CD4-positive, alpha-beta T cell treated with Interleukin-12 subunit alpha and Interleukin-12 subunit beta, for 1 hour (primary cell): ENCODE measurements around the gene UVSSA.

ENCODE experiments used
- DNase-seq: peaks from one replicate; pipeline ENCODE4 v3.0.0-alpha.2; 2020

UVSSA gene

DNA sequence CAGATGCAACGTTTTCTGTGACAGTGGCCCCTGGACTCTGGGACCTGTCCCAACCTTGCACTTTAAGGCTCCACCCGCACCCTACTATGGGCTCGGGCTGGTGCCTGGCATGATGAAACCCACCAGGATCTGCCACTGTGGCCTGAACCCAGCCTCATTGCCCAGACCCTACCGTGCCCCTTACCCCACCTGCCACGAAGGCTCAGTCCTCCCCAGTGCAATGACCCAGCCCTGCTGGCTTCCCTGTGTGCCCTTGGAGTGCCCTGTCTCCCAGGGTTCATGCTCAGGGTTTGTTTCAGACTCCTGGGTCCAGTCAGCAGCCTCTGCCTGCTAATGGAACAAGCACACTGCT, 3.1 kb downstream of the UVSSA start:
- DNase-seq = no peak

DNA sequence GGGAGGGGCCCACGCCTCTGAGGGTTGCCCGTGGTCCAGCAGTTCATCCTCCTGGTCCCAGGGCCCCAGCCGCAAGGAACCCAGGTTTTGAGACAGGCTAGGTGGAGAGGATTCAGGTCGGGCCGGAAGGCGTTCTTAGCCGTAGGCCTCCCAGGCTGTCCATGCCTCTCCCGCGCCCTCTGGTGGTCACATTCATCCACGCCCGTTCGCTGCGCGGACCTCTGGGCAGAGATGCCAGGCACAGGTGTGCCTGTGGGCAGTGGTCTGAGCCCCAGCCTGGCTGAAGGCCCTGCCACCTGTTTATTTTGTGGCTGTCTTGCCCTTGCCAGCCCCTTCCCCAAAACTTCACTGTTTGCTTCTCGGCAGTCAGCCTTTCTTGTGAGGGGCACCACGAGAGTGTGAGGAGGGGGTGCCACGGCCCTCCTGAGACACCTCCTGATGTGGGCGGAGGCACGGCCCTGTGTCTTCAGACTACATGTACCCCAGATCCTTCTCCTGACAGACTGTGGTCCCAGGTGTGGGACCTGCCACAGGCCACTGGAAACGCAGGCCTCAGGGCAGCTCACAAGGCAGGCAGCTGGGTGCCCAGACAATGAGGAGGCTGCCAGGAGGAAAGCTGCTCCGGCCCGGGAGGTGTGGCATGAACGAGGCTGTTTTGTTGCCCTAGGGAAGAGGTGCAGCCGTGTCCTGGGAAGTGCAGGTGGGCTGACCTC, 5.0 kb downstream of the UVSSA start:
- peak; percentile 88 for DNase-seq

DNA sequence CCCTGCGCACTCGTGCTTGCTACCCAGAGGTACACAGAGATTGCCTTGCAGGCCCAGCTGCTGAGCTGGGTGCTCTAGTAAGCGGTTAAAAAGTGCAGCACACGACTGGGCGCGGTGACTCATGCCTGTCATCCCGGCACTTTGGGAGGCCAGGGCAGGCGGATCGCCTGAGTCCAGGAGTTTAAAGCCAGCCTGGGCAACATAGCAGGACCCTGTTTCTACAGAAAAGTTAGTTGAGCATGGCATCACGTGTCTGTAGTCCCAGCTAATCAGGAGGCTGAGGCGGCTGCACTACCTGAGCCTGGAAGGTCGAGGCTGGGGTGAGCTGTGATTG, 5.5 kb downstream of the UVSSA start:
- no peak for DNase-seq

DNA sequence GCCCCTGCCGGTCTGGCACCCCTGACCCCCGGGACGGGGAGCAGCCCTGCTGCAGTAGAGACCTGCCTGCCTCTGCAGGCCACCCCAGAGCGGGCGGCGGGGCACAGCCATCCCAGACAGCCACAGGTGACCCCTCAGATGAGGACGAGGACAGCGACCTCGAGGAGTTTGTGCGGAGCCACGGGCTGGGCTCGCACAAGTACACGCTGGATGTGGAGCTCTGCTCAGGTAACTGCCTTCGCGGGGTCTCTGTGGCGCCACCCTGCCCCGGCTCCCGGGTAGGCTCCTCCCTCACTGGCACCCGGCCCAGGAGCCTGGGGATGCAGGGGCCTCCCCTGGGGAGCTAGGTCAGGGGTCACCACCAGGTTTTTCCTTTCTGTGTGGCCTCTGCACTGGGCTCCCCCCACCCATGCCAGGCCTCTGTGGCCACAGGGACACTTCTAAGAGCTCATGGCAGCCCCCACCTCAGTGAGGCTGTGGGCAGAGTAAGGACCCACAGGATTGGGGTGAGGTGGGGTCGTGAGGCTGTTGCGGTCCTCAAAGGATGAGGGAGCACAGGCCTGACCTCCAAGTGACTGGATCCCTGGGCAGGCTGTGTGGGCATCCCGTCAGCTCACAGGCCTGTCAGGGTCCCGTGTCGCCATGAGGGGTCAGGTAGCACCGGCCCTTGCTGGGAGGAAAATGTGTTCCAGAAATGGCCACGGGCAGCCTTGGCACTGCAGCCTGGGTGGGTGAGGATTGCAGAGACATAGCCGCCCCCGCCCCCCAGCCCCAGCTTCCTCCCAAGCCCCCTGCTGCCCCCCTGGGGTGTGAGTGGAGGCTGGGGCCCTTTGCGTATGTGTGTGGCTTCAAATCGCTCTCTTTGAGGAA, 6.4 kb downstream of the UVSSA start:
- DNase-seq = no peak

DNA sequence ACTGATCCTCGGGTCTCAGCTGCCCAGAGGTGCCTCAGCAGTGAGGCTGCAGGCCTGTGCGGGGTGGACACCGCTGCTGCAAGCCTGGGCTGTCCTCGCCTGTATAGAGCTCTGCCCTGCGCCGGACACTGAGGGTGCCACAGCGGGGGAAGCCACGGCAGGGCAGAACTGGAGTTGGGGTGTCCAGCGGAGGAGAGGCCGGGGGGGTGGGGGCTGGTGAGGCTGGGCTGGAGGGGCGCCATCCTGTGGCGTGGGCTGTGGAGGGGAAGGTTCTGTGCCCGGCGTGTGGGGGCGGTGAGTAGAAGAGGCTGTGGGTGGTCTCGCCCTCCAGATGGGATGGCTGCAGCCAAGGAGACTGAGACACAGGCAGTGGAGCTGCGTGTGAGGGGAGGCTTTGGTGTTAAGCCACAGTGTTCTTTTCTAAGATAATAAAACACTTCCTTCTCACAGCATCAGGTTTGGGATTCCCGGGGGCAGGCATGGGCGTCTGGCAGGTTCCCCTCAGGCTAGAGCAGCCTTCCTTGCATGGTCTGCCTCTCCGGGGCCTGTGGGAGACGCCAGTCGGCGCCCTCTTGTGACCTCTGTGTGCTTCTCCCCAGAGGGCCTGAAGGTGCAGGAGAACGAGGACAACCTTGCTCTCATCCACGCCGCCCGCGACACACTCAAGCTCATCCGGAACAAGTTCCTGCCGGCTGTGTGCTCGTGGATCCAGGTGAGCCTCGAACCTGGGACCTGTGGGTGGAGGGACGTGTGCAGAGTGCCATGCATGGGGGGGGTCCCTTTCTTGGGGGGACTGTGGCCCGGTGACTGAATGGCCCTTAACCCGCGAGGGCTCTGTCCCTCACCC, 7.4 kb downstream of the UVSSA start:
- no peak for DNase-seq

DNA sequence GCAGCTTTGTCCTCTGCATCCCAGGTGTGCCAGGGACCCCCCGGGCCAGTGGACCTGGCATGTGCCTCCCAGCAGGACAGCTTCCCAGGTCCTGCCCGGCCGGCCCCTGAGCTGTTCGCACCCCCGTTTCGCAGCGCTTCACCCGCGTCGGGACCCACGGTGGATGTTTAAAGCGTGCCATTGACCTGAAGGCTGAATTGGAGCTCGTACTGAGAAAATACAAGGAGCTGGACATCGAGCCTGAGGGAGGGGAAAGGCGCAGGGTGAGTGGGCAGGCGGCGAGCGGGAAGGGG, 7.9 kb downstream of the UVSSA start:
- no peak for DNase-seq

DNA sequence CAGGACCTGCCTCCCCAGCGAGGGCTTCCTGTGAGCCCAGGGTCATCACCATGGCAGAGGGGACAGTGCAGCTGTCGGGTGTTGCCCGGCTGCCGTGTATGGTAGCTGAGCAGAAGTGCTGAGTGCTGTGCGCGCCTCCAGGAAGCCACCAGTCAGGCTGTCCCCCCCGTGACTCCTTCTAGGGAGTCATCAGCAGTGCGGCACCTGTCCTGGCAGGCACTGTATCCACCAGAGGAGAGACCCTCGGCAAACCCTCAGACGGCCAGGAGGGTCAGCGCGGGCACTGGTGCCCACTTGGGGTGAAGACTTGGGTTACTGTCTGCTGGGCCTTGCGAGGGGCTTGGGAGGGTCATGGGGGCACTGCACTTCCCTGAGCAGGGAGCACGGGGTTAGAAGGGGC, 8.4 kb downstream of the UVSSA start:
- DNase-seq = no peak

DNA sequence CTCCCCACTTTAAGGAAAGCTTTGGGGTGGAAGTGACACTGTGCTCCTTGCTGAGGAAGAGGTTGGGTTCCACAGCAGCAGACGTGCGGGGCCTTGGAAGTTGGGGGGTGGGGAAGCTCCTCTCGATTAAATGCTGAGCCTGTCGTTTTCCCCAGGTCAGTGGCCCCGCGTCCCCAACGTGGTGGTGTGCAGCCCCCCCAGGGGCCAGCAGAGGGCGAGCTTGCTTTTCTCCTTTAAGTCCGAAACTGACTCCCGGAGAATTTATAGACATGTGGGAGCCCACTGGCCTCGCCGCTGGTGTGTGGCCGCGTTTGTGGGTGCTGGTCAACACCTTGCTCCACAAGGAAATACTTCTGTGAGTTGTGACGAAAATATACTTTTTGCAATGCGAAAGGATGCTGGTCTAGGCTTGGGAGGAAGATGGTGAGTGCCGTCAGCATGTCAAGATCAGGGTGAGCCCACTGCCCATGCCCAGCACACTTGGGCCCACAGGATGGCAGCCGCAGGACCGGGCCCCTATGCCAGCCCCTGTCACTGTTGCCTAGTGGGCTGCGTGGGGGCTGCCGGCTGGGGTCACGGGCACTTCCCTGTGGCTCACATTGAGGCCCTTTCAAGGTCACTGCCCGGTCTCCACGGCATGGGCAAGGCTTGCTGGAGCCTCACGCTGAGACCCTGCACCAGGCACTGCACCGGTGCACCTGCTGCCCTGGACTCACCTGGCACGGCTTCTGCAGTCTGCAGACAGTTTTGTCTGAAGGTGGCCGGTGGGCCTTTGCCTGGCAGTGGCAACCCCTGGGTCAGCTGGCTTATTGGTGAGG, 9.4 kb downstream of the UVSSA start:
- peak; percentile 60 for DNase-seq

DNA sequence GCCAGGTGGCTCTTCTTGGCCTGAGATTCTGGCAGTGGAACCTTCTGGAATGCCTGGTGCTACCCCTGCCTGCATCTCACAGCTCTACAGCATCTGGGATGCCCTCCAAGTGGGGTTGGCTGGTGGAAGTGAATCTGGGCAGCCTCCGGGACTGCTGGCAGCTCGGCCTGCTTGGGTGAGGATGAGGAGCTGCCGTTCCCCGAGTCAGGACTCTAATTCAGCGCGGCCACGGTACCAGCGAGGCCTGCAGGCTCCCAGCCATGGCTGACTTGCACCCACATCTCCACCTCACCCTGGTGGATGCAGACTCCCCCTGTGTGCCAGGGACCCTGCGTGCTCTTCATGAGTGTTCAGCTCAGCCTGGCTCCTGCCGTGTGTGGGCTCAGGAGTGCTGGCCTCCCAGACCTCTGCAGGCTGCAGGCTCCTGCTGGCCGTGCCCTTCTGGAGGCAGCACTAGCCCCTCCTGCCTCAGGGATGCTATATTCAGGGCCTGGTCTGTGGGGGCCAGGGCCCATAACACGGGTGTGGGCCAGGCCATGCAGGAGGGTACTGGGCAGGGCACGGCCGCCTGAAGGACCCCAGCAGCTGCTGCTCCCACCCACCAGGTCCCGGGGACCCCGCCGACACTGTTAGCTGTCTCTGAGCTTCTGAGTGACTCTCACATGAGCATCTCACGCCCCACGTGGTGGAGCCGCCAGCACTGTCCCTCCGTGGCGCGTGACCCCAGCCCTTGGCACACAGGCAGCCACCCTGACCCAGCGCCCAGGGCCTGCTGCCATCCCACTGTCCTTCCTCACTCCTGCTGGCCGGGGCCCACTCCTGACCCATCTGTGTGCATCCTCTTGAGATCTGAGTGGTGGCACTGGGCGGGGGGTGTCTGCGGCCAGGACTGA, 10.6 kb downstream of the UVSSA start:
- no peak for DNase-seq

DNA sequence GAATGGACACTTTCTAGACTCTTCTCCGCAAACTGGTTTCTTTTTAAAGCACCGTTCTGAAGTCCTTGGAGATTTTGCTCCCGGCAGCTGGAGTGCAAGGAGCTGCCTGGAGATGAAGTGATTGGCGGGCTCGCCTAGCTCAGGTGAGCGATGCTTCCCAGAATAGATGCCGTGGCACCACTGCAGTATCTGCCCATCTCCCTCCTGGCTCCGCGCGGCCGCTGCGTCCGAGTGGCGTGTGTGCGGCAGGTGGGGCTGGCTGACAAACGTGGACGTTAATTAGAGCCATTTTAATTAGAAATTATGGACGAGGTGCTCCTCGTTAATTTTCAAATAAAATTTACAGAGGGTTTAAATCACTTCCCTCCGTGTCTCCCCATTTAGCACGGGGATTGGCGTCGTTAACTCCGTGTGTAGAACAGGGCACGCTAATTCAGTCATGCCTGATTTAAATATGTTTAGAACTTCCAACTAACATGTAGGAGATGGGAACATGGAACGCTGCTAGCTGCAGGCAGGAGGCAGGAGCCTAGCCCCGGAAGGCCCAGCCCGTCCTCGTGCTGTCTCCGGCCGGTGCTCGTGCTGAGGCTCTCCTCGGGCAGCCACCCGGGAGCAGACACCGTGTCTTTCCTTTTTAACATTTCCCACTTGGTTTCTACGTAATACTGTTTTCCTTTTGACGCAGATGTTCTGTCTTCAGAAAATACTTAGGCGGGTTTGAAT, 11.6 kb downstream of the UVSSA start:
- DNase-seq = no peak

DNA sequence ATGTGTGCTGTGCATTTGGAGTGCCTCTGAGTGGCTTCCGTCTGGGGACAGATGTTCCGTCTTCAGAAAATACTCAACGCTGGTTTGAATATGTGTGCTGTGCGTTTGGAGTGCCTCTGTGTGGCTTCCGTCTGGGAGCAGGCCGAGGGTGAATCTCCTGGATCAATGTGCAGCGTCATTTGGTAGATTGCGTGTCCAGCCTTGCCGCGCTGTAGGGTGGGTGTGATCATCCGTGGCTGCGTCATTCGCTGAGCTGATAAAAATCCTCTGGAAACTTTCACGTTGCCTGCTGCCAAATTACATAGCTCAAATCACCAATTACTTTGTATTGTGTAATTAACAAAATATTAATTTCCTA, 12.1 kb downstream of the UVSSA start:
- no peak for DNase-seq

DNA sequence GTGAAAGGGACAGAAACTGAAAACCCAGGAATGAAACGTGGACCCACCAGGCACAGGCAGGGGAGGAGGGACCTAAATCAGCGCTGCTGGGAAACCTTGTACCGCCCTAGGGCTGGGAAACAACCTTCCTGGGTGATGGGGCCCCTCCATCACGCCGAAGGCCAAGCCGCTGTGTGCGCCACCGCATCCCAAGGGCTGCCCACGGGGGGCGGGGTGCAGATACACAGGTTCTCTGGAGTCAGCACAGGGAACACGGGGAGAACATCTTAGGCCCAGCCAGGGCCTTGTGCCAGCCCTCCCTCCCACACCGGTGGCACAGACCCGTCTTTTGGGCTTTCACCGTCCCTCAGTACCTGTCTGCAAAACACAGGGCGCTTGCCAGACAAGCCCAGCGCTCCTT, 13.0 kb downstream of the UVSSA start:
- DNase-seq = no peak

DNA sequence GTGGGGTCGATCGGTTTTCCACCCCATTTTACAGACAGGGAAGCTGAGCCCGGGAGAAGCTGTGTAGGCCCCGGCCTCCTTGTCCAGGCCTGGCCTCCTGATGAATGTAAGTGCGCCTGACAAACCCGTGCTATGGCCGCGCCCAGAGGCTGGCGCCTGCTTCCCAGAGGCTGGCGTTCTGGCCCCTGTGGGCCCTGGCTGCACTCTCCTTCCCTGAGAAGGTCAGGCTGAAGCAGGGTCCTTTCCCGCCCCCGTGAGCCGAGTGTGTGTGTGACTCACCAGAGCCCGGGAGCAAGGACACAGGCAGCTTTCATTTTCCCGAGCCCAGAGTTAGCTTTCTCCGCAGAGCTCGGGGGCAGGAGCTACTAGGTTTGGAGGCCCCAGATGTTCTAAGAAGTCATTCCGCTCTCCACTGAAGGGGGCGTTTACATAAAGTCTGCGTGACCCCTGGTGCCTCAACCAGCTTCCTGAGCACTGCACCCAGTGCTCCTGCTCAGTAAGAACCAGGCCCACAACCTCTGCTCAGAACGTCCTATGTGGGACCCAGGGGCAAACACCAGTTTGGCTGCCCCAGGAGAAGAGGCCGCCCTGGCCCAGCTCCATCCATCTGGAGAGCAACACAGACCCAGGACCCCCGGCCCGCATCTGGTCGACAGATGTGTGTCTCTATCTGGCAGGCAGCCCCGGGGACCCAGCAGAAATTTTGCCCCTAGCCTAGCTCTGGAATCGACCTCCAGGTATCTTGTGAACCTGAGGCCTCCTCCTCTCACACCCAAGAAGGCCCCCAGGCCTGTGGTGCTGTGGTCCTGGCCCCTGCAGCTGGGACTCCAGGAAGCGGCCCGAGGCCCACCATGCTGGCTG, 13.6 kb downstream of the UVSSA start:
- DNase-seq = no peak

DNA sequence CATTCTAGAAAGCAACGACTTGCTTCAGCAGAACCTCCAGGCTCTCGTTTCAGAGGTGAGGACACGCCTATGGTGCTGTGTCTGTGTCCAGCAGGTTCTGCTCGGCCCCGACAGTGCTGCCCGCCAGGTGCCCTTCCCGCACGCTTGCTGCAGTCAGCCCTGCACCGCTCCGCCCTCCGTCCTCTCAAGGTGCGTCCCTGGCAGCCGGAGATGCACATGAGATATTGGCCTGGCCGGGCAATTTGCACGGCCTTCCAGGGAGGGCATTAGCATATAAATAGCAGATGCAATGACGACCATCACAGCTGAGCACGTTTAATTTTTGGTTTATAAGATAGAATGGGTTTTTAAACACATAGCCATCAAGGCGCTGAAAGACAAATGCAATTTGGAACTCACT, 14.4 kb downstream of the UVSSA start:
- no peak for DNase-seq

DNA sequence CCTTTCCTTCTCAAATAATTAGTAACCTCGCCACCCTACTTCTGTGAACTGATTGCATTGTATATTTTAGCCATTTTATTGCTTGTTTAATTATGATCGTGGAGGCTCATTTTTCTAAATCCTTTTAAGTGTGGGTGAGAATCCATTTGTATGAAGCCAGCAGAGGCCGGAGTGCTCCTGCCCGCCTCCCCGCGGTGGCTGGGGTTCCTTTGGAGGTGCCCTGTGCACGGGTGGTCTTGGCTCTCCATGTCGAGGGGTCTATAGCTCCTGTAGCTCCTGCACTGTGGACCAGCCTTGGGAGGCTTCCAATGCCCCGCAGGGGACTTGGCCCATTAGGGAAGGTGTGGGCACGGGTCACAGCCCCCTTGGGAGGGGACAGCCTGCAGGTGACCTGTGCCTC, 15.0 kb downstream of the UVSSA start:
- no peak for DNase-seq

DNA sequence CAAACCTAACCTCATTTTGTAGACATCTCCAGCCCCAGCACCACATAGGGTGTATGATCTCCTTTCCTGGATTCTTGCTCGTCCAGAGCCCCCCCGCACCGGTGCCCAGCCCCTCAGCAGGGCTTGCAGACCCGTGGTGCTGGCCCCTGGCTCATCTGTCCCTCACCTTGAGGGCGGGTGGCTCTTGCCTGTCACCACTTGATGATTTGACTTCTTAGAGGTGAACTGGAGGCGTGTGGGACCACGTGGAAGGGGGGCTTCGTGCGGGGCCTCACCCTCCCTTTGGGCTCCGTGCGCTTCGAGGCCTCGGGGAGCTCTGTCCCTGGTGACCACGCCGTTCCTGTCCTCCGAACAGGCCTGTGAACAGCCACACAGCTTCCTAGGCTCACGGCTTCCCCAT, 15.5 kb downstream of the UVSSA start:
- DNase-seq = no peak

DNA sequence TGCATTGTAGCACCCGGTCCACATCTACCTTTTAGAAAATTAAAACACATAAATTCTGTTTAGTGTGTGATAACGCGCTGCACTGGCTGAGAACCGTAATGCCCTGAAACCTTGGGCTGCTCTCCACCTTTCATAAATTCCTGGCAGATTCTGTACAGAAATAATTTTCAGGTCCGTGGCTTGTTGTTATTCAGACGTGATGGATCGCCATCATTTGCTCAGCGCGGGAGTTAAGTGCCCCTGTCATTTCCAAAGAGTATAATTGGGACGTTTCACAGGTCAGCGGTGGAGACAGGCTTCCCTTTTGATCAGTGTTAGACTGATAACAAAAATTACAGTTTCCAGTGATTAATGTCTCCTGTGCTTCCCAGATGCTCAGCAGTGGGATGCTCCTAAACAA, 16.5 kb downstream of the UVSSA start:
- no peak for DNase-seq

DNA sequence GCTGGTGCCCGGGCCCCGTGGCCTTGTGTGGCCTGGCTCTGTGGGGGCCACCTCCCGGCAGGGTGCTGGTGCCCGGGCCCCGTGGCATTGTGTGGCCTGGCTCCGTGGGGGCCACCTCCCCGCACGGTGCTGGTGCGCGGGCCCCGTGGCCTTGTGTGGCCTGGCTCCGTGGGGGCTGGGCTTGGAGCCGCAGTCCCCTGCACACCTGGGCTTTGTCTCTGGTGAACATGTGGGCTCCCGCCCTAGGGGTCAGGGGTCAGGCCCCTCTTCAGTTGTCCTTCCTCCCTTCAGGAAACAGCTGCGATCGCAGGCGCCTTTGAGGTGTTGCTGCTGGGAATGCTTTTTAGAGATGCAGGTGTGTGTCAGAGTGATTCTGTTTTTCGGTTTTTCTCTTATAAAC, 17.2 kb downstream of the UVSSA start:
- no peak for DNase-seq

DNA sequence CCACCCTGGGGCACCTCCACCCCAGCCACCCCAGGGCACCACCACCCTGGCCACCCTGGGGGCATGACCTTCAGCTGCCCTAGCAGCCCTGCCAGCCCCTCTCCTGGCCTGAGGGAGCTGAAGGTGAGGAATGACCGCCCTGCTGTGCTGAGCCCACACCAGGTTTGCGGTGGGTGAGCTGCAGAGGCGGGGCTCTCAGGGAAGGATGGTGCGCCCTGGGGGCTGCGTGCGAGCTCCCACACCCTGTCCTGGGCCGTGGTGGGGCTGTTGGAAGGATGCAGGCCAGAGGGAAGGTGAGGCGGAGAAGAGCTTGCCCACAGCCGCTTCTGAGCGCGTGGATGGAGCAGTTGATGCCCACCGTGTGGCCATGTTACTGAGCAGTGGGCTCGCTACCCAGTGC, 17.7 kb downstream of the UVSSA start:
- DNase-seq = no peak
